Chondrocyte (in vitro differentiated cells): ENCODE data around the gene ACACA. TPM values are rescaled to one million over a fixed set of nuclear protein-coding genes. Genes with fewer than 3 reads are reported as not detected.

ENCODE experiments used
- DNase-seq: peaks from one replicate; pipeline ENCODE4 v3.0.0; 2021; ENCODE audit warnings: mixed read lengths, low spot score
- H3K27ac Mint-ChIP-seq: one replicate; pipeline ENCODE4 v1.8.0; 2021; ENCODE audit warnings: mild to moderate bottlenecking, moderate library complexity, mixed read lengths; ENCODE audit not compliant: unreplicated experiment
- H3K27me3 Mint-ChIP-seq: 2 replicates; pipeline ENCODE4 v1.8.0; 2021; ENCODE audit warnings: low read depth, mixed read lengths
- H3K36me3 Mint-ChIP-seq: 2 replicates; pipeline ENCODE4 v1.8.0; 2021; ENCODE audit warnings: low read depth, mixed read lengths
- H3K4me1 Mint-ChIP-seq: 2 replicates; pipeline ENCODE4 v1.8.0; 2021; ENCODE audit warnings: low read depth, mild to moderate bottlenecking, mixed read lengths
- H3K4me3 Mint-ChIP-seq: one replicate; pipeline ENCODE4 v1.8.0; 2021; ENCODE audit warnings: mild to moderate bottlenecking, moderate library complexity, mixed read lengths; ENCODE audit not compliant: unreplicated experiment
- H3K9me3 Mint-ChIP-seq: 2 replicates; pipeline ENCODE4 v1.8.0; 2021; ENCODE audit warnings: low read depth, mixed read lengths
- CTCF ChIP-seq: fragments of 200-600 bp; sonication (generic); IDR thresholded peaks from 2 replicates; pipeline ENCODE4 v1.5.0; 2021; ENCODE audit warnings: antibody characterized with exemption, mild to moderate bottlenecking, moderate library complexity
- total RNA-seq: library from RNA; stranded (reverse); gene quantifications from 3 replicates; pipeline ENCODE4 v1.2.1, GENCODE V29; 2021

The ACACA gene
- total RNA-seq, 1 donor from 2014 or later, result 77.1 TPM

- H3K27ac Mint-ChIP-seq, result no peak overlapping the region
- H3K4me3 Mint-ChIP-seq, result no peak overlapping the region
- no peak for TF ChIP-seq CTCF
- peaks cover 3% of the 10 kb centered on the region for H3K4me1 Mint-ChIP-seq
- no peaks in the 10 kb centered on the region for H3K27me3 Mint-ChIP-seq
- H3K36me3 Mint-ChIP-seq, result peaks cover 9% of the 10 kb centered on the region
- DNase-seq, result no peak
- H3K9me3 Mint-ChIP-seq, result no peaks in the 10 kb centered on the region
Measured at GRCh38 chr17:37037590-37038155, 369.0 kb downstream of the ACACA start.

Other genes starting within 250 kb of the ACACA start
- gene C17orf78, start 30.9 kb downstream of the ACACA start, total RNA-seq, result not detected in 3 replicates
- gene TADA2A, start 50 bp upstream of the ACACA start, total RNA-seq, result 15.1 to 17.0 TPM (median 16.9 TPM) in 3 replicates
- 33.6 to 37.3 TPM (median 34.7 TPM) in 3 replicates for gene DUSP14, start 83.1 kb upstream of the ACACA start, total RNA-seq
- gene SYNRG, start 202.6 kb upstream of the ACACA start, total RNA-seq, result 35.1 to 48.7 TPM (median 35.6 TPM) in 3 replicates
- gene DDX52, start 236.6 kb upstream of the ACACA start, total RNA-seq, result 43.4 to 44.7 TPM (median 43.9 TPM) in 3 replicates